Measurements from ENCODE around the gene CALML5.

The CALML5 gene

DNA sequence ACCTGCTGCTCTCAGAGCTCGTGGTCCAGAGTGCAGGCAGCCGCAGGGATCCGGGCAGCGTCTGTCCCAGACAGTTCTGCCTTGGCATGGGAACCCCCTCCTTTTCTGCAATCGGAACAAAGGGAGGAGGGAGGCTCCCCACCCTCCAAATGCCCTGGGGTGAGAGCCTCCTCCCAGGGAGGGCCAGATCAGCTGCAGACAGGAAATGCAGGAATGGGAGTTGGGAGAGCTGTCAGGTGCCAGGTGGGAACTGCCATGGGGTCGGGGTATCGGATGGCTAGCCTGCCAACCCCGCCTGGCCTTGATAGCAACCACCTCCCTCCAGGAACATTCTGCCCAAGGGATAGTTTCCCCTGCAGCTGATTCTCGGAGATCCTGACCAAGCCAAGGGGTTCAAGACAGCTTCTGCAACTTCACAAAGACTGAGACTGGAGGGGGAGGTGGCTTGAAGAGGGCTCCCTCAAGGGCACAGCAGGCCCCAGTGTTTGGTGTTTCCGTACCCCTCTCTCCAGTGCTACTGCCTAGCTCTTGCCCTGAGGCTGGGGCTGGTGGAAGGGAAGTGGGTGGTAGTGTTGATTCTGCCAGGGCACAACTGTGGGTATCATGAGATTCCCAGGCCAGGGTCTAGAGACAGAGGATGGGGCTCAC lies at the start of gene CALML5:
Gene CALML5 (minus strand): TSS at position 78 of the 648 bp plus-strand sequence. CDS start 132 bp downstream, outside the sequence.
- DNase-seq = no peak

- DNase-seq = peak; percentile 46
Observed at GRCh38 chr10:5547931-5548660, 48.7 kb upstream of the CALML5 start.

DNA sequence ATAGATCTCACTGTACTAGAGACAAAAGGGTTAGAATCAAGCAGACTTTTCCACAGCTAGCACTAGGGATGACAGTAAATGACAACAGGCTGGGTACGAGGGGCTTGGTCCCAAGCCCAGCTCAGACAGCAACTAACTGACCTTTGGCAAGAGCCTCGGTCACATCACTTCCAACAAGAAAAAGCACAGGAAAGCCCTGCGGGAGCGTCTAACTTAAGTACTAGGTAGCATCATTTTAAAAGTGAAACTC lies 48.2 kb upstream of the CALML5 start:
- no peak for DNase-seq

GRCh38 chr10:5546891-5547680 lies 47.7 kb upstream of the CALML5 start:
- DNase-seq = no peak

GRCh38 chr10:5545778-5546710 lies 46.7 kb upstream of the CALML5 start:
- DNase-seq = peak; percentile 39

- DNase-seq = no peak
Observed at GRCh38 chr10:5545426-5545777, 46.0 kb upstream of the CALML5 start.

DNA sequence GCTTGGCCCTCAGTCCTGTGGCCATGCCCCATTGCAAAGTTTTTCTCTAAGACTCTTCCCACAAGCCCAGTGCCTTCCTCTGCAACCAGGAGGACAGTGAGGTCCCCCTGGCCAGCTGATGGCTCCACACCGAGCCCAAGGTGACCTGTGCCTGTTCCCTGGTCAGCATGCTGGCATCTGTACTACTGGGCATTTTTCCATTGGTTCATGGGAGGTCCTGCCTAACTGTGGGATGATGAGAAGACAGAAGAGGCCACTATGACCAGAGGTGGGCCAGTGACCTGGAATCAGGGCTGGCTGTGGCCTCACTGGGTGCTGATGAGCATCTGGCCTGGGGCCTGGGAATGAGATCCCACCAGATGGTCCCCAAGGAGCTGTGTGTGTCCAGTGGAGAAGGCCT lies 45.6 kb upstream of the CALML5 start:
- no peak for DNase-seq

DNA sequence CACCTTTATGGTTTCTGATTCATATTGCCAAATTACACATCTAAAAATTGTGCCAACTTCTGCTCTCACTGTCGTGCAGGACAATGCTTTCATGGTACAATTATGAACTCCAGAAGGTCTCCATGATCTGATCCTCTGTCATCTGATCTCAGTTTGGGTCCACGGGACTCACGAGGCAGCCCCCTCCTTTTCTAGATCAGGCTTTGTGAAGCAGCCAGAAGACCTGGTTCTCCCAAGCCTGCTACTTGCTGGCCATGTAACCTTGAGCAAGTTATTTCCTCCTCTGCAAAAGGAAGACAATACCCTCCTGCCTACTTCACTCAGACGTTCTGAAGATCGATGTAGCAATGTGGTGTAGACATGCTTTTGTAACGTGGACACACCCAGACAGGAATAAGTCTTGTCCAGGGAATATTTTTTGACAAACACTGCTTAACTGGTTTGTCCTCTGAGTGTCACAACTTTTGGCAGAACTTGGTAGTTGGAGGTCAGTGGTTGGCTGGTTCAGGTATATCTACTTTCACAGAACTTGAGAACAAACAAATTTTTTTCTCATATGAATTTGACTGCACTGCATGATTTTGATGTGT lies 44.9 kb upstream of the CALML5 start:
- DNase-seq = no peak

- DNase-seq = no peak
Observed at GRCh38 chr10:5543623-5544022, 44.3 kb upstream of the CALML5 start.

DNA sequence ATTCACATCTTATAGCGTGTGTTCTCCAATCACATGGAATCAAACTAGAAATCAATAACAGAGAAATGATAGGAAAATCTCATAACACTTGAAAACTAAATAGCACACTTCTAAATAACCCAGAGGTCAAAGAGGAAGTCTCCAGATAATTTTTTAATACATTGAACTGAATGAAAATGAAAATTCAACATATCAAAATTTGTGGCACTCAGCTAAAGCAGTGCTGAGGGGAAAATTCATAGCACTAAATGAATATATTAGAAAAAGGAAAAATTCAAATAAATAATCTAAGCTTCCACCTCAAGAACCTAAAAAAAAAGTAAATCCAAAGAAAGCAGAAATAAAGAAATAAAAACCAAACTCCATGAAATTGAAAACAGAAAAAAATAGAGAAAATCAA lies 42.7 kb upstream of the CALML5 start:
- DNase-seq = no peak

- no peak for DNase-seq
Observed at GRCh38 chr10:5540891-5541290, 41.5 kb upstream of the CALML5 start.

DNA sequence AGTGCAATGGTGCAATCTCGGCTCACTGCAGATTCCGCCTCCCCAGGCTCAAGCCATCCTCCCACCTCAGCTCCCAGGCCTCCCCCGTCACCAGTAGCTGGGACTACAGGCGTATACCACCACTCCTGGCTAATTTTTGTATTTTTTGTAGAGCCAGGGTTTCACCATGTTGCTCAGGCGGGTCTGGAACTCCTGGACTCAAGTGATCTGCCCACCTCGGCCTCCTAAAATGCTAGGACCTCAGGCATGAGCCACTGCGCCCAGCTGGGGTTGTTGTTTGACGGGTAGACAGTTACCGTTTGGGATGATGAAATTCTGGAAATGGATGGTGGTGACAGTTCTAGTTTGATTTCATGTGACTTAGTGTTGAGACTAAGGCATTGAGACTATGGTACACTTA lies 40.7 kb upstream of the CALML5 start:
- DNase-seq = no peak

GRCh38 chr10:5538892-5539651 lies 39.7 kb upstream of the CALML5 start:
- no peak for DNase-seq

DNA sequence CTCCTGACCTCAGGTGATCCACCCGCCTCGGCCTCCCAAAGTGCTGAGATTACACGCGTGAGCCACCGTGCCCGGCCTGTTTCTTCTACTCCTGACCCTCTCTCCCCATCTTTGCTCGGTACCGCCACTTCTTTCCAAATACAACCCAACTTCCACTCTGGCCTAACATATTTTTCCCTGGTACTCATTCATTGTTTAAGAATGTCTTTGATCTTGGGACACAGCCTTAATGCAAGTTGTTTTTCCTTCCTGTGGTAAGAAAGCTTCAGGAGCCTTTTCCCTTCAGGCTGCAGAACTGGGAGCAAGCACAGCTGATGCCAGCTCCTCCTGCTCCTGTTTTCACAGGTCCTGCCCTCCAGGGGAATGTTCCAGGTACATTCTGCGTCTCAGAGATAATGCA lies 39.1 kb upstream of the CALML5 start:
- DNase-seq = no peak

GRCh38 chr10:5537684-5538083 lies 38.3 kb upstream of the CALML5 start:
- no peak for DNase-seq

DNA sequence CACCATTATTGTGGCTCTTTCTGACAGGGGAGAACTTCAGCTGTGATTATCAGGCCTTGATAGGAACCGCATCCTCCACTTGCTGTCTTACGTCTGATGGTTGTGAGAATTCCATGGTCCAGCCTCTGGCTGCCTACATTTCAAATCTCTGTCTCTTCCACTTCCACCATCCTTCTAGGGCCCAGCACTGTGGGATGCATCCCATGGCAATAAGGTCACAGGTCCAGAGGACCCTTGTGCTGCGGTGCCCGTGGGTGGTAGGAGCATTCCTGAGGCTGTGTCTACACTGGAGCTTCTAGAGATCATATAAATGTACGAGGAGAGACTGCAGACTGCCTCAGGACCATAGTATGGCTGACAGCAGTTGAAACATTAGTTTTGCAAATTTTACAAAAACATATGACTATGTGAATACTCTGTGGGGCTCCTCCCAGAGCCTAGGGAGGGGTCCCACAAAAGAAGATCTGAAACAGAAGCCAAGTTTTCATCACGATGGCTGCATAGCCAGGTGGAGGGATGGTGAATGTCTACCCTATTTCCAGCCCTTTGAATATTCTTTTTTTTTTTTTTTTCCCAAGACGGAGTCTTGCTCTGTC lies 37.2 kb upstream of the CALML5 start:
- DNase-seq = no peak

GRCh38 chr10:5534880-5535856 lies 35.8 kb upstream of the CALML5 start:
- no peak for DNase-seq

- DNase-seq = no peak
Observed at GRCh38 chr10:5534051-5534821, 34.9 kb upstream of the CALML5 start.

- DNase-seq = no peak
Observed at GRCh38 chr10:5533098-5533731, 33.8 kb upstream of the CALML5 start.

Data from eye (tissue), 1 donor.